GM18909 (cell line): ENCODE measurements around the gene AP4B1.
A peak's percentile ranks its signal among the peaks of the same experiment; 100 is the strongest.
"Not testable (repeated sequence)": the region's sequence is repeated elsewhere in the genome, so short reads cannot be mapped to it uniquely, and the experiment has no call there.

Source experiments
- ATAC-seq: cut with Tn5 transposase; IDR thresholded peaks from one replicate; pipeline ENCODE4 v1.9.1; 2021; ENCODE audit warnings: mild to moderate bottlenecking; ENCODE audit not compliant: unreplicated experiment, poor library complexity

The AP4B1 gene

DNA sequence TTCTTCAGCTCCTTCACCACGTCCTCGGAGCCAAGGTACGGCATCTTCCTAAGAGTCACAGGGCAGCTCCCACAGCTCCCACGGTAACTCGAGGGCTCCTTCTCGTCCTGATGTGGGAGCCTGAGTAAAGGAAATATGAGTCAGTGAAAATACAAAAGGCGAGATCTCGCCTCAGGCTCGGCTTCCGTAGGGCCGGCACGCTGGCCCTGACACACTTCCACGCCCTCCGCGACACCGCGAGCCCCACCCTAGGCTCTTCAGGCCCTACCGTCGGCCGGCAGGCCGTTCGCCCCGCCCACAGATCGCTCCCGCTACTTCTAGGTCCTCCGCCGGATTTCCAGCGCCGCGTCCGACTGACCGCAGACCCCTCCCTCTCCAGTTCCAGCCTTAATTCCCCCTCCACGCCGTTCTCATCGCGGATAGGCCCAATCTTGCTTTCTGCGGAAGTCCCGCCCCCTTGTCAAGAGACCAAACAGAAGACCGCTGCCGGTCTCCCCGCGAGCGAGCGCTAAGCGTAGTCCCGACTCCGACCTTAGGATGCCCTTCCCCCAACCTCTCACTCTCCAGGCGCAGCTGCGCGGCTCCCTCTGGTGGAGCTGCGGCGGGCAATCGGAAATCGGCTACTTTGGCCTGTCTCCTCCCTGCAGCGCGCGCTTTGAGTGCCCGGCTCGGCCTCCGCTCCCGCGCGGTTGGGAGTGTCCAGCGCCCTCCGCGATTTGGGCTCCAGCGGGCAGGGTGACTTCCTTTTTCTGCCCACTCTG, at the start of gene AP4B1, which contains the start of gene DCLRE1B:
Gene AP4B1, minus strand, starts transcription at position 126 of the 761 bp plus-strand sequence. Its CDS starts 82 bp downstream, at position 44.
Gene DCLRE1B, plus strand, starts transcription at position 653 of the 761 bp plus-strand sequence. CDS start 261 bp downstream, outside the sequence.
- ATAC-seq, result peak; percentile 91

DNA sequence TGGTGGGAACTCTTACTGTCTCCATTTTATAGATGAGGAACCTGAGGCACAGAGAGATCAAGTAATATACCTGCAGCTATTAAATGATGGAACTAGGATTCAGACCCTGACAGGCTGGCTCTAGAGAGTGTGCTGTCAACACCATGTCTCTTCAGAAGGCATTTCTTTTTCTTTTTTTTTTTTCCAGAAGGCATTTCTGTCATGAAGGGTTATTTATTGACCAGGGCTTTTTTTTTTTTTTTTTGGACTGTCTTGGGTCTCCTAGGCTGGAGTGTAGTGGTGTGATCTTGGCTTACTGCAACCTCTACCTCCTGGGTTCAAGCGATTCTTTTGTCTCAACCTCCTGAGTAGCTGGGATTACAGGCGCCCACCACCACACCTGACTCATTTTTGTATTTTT, 47.1 kb upstream of the AP4B1 start:
- ATAC-seq, result no peak

DNA sequence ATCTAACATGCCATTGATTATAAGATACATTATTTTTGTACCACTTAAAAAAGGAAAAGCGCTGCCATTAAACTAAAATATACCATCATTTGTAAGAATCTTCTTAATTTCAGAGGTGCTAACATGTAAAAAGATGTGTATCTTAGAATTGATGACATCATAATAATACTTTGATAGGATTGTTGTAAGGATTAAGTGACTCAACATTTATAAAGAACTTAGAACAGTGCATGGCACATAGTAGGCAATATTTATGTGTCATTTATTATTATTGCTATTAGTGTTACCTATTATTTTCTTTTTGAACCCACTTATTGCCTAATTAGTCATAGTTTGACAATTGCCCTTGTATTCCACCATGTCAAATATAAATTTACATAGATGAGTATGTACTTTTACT, 46.3 kb upstream of the AP4B1 start:
- no peak for ATAC-seq

DNA sequence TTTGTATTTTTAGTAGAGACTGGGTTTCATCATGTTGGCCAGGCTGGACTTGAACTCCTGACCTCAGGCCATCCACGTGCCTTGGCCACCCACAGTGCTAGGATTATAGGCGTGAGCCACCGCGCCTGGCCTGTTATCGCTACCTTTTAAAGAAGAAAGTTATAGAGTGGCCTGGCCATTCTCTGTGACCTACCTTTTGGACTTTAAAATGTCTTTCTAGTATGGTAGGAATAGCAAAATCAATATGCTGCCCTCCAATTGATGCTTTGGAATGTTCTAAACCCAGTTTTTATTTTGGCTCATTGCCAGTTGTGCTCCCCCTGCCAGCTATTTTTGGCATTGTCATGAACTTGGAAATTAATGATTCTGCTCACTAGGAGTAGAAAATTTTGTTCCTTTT, 44.4 kb upstream of the AP4B1 start:
- no peak for ATAC-seq

DNA sequence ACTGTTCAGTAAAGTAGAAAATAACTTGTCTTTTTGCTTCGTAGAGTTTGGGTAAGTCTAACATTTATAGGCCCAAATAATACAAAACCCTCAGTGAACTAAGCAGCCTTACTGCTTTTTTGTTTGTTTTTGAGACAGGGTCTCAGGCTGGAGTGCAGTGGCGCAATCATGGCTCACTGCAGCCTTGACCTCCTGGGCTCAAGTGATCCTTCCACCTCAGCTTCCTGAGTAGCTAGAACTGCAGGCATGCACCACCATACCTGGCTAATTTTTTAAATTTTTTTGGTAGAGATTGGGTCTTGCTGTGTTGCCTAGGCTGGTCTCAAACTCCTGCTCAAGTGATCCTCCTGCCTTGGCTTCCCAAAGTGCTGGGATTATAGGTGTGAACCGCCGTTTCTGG, 43.6 kb upstream of the AP4B1 start:
- not testable (repeated sequence) for ATAC-seq

DNA sequence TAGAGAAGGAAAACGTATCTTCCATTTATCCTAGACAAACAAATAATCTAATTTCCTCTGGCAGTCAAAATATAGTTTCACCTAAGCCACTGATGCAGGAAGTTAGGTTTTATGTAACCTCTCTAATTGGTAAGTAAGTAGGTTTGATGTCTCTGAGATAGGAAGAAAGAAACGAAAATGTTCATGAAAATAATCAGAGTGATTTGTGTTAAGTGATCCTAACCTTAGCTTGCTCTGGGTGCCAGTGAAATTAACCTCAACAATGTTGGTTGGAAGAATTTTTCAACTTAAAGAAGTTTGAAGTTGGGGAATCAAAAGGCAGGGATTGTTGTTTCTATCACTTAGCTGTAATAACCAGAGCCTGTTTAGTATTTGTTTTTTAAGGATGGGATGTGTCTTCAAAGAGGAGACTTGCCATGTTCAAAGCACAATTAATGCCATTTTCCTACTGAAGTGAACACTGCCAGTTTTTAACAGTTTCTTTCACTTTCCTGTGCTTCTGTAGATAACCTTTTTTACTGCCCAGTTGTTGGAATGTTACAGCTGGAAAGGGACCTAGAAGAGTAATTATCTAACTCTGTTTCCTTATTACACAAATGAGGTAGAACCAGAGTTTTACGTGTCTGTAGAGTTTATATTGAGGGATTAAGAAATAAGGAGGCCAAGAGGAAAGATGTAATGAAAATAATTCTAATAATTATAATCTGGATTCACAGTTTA, 42.9 kb upstream of the AP4B1 start:
- no peak for ATAC-seq

DNA sequence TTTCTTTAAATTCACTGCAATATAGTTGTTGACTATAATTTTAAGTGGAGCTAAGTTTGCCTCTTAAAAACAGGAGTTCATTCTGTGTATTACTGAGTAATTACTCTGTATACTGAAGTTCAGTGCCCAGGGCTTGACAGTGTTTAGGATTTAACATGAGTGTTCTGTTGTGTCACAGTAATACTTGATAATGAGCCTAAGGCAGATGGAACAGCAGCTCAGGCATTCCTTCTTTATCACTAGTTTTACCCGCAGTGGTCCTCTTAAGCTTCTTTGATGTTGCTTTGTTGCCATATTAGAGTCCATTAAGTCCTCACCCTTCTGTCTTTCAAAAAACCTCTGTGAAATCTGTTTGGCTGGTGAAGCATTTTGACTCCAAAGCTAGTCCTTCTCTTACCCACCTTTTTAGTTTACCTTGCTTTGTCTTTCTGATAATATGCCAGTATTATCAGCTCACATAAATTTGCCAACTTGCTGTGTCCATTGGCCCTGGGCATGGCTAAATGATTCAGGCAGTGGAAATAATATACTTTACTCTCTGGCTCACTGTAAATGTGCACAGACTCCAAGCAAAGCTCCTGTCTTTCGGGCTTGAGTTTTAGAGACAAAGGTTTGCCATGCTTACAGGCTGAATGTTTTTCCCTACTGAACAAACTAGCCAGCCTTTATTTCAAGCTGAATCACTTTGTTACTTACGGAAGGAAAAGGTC, 42.2 kb upstream of the AP4B1 start:
- ATAC-seq, result no peak

DNA sequence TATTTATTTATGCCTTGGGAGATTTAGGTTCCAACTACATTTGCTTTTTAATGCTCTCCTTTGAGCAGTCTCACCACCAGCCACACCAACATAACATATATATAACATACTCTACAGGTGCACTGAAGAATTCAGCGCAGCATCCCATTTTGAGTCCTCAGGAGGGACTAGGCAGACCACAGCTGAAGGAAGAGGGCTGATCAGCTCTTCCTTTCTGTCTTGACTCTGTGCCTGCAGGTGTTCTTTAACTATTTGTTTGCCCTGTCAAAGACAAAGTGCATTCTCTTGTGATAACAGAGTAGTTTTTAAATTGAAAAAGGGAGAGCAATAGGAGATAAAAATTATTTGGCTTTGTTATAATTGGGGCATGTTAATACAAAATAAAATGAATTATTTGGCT, 41.5 kb upstream of the AP4B1 start:
- ATAC-seq, result no peak

DNA sequence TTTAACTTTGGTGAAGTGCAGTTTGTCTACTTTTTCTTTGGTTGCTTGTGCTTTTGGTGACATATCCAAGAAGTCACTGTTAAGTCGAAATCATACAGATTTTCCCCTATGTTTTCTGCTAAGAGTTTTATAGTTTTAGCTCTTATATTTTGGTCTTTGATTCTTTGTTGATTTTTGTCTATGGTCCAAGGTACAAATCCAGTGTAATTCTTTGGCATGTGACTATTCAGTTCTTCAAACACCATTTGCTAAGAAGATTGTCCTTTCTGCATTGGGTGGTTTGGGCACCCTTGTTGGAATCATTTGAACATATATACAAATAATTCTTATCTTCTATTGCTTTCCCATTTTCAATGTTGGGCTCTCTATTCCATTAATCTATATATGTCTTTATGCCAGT, 40.7 kb upstream of the AP4B1 start:
- no peak for ATAC-seq

DNA sequence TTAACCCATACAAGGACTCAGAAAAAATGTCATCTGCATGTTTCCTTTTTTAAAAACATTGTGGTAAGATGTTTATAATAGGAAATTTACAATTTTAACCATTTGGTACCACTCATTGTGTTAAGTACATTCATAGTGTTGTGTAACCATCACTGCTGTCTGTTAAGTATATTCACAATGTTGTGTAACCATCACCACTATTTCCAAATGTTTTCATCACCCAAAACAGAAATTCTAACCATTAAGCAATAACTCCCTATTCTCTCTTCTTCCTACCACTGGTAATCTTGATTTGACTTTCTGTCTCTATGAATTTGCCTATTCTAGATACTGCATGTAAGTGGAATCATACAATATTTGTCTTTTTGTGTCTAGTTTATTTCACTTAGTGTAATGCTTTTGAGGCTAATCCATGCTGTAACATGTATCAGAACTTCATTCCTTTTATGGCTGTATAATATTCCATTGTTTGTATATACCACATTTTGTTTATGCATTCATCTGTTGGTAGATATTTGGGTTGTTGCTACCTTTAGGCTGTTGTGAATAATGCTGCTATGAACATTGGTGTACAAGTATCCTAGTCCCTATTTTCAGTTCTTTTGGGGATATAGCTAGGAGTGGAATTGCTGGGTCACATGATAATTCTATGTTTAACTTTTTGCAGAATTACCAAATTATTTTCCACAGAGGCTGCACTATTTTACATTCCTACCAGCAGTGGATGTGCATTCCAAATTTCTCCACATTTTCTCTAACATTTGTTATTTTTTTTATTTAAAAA, 38.6 kb upstream of the AP4B1 start:
- no peak for ATAC-seq

DNA sequence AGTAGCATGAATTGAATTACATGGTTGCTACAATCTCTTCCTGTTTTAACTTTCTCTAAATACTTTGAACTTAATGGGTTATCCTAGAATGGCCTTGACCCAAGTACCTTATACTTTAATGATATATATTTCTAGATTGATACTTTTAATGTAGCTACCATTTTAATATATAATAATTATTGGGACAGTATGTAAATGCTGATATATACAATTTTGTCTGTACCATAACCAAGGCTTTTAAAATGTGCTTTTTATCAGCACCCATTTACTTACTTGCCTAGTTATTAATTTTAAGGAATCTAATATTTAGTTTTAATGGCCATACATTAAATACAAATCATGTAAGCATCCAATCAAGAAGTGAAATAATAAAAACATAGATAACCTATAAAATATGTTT, 37.9 kb upstream of the AP4B1 start:
- ATAC-seq, result no peak

DNA sequence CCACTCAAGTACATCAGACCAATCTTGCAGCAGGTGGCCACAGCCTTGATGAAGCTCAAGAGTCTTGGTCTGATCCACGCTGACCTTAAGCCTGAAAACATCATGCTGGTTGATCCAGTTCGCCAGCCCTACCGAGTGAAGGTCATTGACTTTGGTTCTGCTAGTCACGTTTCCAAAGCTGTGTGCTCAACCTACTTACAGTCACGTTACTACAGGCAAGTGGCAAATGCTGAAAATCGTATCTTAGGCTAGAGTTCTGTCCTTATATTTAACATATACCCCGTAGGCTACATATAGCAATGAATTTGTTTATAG, 36.6 kb upstream of the AP4B1 start:
- peak; percentile 11 for ATAC-seq

DNA sequence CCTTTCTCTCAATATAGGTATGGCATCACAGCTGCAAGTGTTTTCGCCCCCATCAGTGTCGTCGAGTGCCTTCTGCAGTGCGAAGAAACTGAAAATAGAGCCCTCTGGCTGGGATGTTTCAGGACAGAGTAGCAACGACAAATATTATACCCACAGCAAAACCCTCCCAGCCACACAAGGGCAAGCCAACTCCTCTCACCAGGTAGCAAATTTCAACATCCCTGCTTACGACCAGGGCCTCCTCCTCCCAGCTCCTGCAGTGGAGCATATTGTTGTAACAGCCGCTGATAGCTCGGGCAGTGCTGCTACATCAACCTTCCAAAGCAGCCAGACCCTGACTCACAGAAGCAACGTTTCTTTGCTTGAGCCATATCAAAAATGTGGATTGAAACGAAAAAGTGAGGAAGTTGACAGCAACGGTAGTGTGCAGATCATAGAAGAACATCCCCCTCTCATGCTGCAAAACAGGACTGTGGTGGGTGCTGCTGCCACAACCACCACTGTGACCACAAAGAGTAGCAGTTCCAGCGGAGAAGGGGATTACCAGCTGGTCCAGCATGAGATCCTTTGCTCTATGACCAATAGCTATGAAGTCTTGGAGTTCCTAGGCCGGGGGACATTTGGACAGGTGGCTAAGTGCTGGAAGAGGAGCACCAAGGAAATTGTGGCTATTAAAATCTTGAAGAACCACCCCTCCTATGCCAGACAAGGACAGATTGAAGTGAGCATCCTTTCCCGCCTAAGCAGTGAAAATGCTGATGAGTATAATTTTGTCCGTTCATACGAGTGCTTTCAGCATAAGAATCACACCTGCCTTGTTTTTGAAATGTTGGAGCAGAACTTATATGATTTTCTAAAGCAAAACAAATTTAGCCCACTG, 36.0 kb upstream of the AP4B1 start:
- ATAC-seq, result peak; percentile 79

DNA sequence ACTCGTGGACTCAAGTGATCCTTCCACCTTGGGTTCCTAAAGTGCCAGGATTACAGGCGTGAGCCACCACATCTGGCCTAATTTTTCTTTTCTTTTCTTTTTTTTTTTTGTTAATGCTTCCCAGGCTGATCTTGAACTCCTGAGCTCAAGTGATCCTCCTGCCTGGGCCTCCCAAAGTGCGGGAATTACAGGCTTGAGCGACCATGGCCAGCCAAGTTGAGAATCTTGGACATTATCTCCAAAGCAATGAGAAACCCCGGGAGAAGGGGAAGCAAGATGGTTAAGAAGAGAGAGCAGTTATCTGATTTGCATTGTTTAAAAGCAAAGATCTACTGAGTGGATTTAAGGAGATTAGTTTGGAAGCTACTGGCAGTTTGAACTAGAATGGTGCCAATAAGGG, 33.6 kb upstream of the AP4B1 start:
- no peak for ATAC-seq

DNA sequence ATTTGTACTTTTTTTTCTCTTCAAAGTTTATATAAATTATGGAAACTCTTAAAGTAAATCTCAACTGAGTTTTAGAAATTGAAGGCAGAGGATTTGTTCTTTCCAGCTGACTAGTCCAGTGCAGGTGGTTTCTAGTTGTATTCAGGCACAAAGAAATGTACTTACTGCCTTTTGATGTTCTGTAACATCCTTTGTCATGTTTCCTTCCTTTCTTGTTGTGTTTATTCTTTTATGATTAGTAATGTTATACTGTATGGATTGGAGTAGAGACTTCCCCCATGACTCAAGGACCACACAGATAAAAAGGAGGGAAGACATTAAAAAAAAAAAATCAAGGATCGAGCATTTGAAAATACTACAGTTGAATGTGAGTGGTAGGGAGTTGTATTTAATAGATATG, 32.5 kb upstream of the AP4B1 start:
- ATAC-seq, result no peak

DNA sequence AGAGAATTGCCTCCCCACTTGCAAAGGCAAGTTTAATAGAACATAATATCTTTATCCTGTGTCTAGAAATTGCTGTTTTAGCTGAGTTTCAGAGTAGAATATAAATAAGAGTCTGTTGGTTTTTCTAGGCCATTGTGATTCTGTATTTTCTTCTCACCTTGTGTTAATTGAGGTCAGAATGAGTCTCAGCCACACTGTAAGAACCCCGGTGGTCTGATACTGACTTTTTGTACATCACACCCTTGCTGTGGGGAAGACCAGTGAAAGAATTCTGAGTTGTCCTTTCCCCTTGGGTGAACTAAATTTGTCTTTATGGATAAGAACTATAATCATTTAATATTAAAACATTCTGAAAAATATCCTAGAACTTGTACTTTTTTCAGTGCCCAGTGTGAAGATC, 31.4 kb upstream of the AP4B1 start:
- no peak for ATAC-seq

DNA sequence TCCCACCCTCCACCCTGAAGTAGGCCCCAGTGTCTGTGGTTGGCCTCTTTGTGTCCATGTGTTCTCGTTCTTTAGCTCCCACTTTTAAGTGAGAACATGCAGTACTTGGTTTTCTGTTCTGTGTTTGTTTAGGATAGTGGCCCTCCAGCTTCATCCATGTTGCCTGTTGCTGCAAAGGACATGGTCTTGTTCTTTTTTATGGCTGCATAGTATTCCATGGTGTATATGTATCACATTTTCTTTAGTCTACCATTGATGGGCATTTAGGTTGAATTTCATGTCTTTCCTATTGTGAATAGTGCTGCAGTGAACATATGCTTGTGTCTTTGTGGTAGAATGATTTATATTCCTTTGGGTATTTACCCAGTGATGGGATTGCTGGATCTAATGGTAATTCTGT, 30.6 kb upstream of the AP4B1 start:
- no peak for ATAC-seq

DNA sequence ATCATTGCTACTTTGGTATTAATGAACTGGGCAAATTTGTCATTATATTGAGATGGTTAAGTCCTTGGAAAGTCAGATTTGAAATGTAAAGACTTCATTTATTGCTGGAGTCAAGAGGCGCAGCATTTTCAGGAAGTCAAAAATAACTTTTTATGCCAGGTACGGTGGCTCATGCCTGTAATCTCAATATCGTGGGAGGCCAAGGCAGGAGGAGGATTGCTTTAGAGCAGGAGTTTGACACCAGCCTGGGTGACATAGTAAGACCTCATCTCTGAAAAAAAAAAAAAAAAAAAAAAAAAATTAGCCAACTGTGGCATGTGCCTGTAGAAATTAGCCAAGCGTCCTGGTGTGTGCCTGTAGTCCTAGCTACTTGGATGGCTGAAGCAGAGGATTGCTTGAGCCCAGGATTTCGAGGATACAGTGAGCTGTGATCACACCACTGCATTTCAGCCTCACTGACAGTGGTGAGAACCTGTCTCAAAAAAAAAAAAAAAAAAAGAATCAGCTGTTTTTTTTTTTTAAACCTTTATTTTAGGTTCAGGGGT, 30.0 kb upstream of the AP4B1 start:
- ATAC-seq, result no peak

DNA sequence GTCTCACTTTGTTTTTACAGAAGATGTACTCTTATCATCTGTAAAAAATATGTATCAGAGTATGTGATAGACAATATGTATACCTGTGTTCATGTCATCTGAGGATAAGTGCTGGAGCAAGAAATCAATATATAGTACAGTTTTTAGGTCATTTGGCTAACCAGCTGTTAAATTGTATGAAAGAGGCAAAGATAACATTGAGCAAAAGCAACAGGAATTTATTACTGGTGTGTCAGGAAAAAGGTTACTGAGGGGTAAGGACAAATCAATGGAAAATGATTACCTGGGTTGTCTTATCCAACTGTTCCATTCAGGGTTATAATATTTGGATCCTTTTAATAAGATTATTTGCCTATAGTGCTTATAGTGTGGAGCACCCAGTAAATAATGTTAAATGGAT, 29.4 kb upstream of the AP4B1 start:
- no peak for ATAC-seq
